Nephron (organoid): ENCODE data around the gene SH2B2.
A peak's percentile ranks its signal among the peaks of the same experiment; 100 is the strongest.
"Not testable (repeated sequence)": the region's sequence is repeated elsewhere in the genome, so short reads cannot be mapped to it uniquely, and the experiment has no call there.

ENCODE experiments used
- H3K27ac Mint-ChIP-seq, 3 experiments: 2 replicates each; pipeline ENCODE4 v1.8.0; 2020; ENCODE audit warnings: mixed read lengths in 3 of 3, mild to moderate bottlenecking in 2 of 3, moderate library complexity in 1 of 3
- H3K27me3 Mint-ChIP-seq: 2 replicates; pipeline ENCODE4 v1.8.0; 2021; ENCODE audit warnings: low read depth, mild to moderate bottlenecking, moderate library complexity, mixed read lengths
- H3K36me3 Mint-ChIP-seq: 2 replicates; pipeline ENCODE4 v1.8.0; 2020; ENCODE audit warnings: low read depth, mixed read lengths
- H3K4me1 Mint-ChIP-seq: 2 replicates; pipeline ENCODE4 v1.8.0; 2020; ENCODE audit warnings: mixed read lengths
- H3K4me3 Mint-ChIP-seq, 3 experiments: 2 replicates each; pipeline ENCODE4 v1.8.0; 2020; ENCODE audit warnings: mild to moderate bottlenecking in 3 of 3, mixed read lengths in 3 of 3, moderate library complexity in 2 of 3
- H3K9me3 Mint-ChIP-seq: 2 replicates; pipeline ENCODE4 v1.8.0; 2020; ENCODE audit warnings: mixed read lengths
- CTCF ChIP-seq, 3 experiments: fragments of 200-600 bp; sonication (generic); IDR thresholded peaks; one replicate each; pipeline ENCODE4 v1.5.0; 2021; ENCODE audit warnings: antibody characterized with exemption in 3 of 3; ENCODE audit not compliant: unreplicated experiment in 3 of 3

SH2B2 gene

GRCh38 chr7:102337002-102337401 lies 50.3 kb downstream of the SH2B2 start:
- not testable (repeated sequence) for H3K9me3 Mint-ChIP-seq, H3K36me3 Mint-ChIP-seq, H3K4me1 Mint-ChIP-seq, H3K27me3 Mint-ChIP-seq, H3K4me3 Mint-ChIP-seq
- peak overlapping the region in 1 of 3 experiments; percentile 78 for H3K27ac Mint-ChIP-seq

GRCh38 chr7:102337420-102337819 lies 50.8 kb downstream of the SH2B2 start:
- H3K9me3 Mint-ChIP-seq, H3K27me3 Mint-ChIP-seq, H3K4me1 Mint-ChIP-seq, H3K4me3 Mint-ChIP-seq, H3K36me3 Mint-ChIP-seq: not testable (repeated sequence)
- peak overlapping the region in 1 of 3 experiments; percentile 78 for H3K27ac Mint-ChIP-seq

- not testable (repeated sequence) for H3K36me3 Mint-ChIP-seq, H3K4me3 Mint-ChIP-seq, H3K4me1 Mint-ChIP-seq, H3K27me3 Mint-ChIP-seq, H3K9me3 Mint-ChIP-seq, H3K27ac Mint-ChIP-seq
Measured at GRCh38 chr7:102340599-102341368, 54.1 kb downstream of the SH2B2 start.

GRCh38 chr7:102346983-102347382 lies 60.3 kb downstream of the SH2B2 start:
- not testable (repeated sequence) for H3K4me3 Mint-ChIP-seq, H3K36me3 Mint-ChIP-seq, H3K27ac Mint-ChIP-seq, H3K9me3 Mint-ChIP-seq, H3K27me3 Mint-ChIP-seq, H3K4me1 Mint-ChIP-seq

GRCh38 chr7:102356344-102356743 lies 69.7 kb downstream of the SH2B2 start, which contains the start of gene SPDYE6:
TSS of gene SPDYE6 (minus strand) at chr7:102356444. CDS start at chr7:102356023, 421 bp downstream.
- H3K36me3 Mint-ChIP-seq, H3K9me3 Mint-ChIP-seq, H3K4me1 Mint-ChIP-seq, H3K27me3 Mint-ChIP-seq, H3K4me3 Mint-ChIP-seq, H3K27ac Mint-ChIP-seq: not testable (repeated sequence)

- peak in 1 of 3 experiments; percentile 17 for TF ChIP-seq CTCF (IDR thresholded peaks at IDR 0.05; ENCODE audit: unreplicated experiment in 3 of 3)
- H3K9me3 Mint-ChIP-seq = not testable (repeated sequence)
Measured at GRCh38 chr7:102363549-102364393, 77.1 kb downstream of the SH2B2 start.

GRCh38 chr7:102364394-102364886 lies 77.8 kb downstream of the SH2B2 start:
- H3K4me3 Mint-ChIP-seq = peak overlapping the region; percentile 91 to 97 (median 96)
- not testable (repeated sequence) for H3K27me3 Mint-ChIP-seq, H3K9me3 Mint-ChIP-seq, H3K4me1 Mint-ChIP-seq
- H3K36me3 Mint-ChIP-seq = peaks cover 21% of the 10 kb centered on the region
- peak overlapping the region; percentile 78 to 93 (median 89) for H3K27ac Mint-ChIP-seq

More at GRCh38 chr7:102363549-102364393, 77.1 kb downstream of the SH2B2 start:
- not testable (repeated sequence) for H3K4me1 Mint-ChIP-seq, H3K27me3 Mint-ChIP-seq
- peaks cover 21% of the 10 kb centered on the region for H3K36me3 Mint-ChIP-seq
- H3K27ac Mint-ChIP-seq = peak overlapping the region; percentile 88 to 95 (median 93)
- H3K4me3 Mint-ChIP-seq = peak overlapping the region; percentile 91 to 97 (median 96)

- not testable (repeated sequence) for H3K27me3 Mint-ChIP-seq, H3K27ac Mint-ChIP-seq, H3K9me3 Mint-ChIP-seq, H3K4me1 Mint-ChIP-seq
- peak overlapping the region; percentile 72 to 76 (median 73) for H3K4me3 Mint-ChIP-seq
- peaks cover 27% of the 10 kb centered on the region for H3K36me3 Mint-ChIP-seq
Measured at GRCh38 chr7:102365390-102365789, 78.7 kb downstream of the SH2B2 start.

GRCh38 chr7:102370038-102370437 lies 83.4 kb downstream of the SH2B2 start:
- not testable (repeated sequence) for H3K27ac Mint-ChIP-seq, H3K27me3 Mint-ChIP-seq, H3K4me1 Mint-ChIP-seq, H3K4me3 Mint-ChIP-seq, H3K9me3 Mint-ChIP-seq
- H3K36me3 Mint-ChIP-seq = peaks cover 53% of the 10 kb centered on the region
